SK-N-SH (cell line): ENCODE results near the gene SLC5A3. TPM values are rescaled to one million over a fixed set of nuclear protein-coding genes. Genes with fewer than 3 reads are reported as not detected.

Source experiments
- CTCF ChIA-PET: fragments of 300-600, 350-600 bp; formaldehyde crosslinking; extraction: SDS; loops from one replicate; lab custom pipeline; 2021; lab: Yijun Ruan, JAX
- POLR2A ChIA-PET: fragments of 350-600 bp; sonication (Branson Sonifier 250); formaldehyde crosslinking; extraction: SDS; loops from one replicate; lab custom pipeline; 2020; ENCODE audit warnings: antibody characterized with exemption, inconsistent platforms; lab: Yijun Ruan, JAX
- DNase-seq: peaks from one replicate; pipeline ENCODE4 v3.0.0; 2012
- H2AFZ ChIP-seq: fragments of 200-600 bp; sonication (generic); 2 replicates; pipeline ENCODE4 v1.8.1; 2016; ENCODE audit warnings: antibody characterized with exemption, mild to moderate bottlenecking, low read depth
- H3F3A ChIP-seq: fragments of 200-600 bp; sonication (generic); replicated peaks from 2 replicates; pipeline ENCODE3; 2016; ENCODE audit warnings: antibody characterized with exemption, mild to moderate bottlenecking; ENCODE audit not compliant: insufficient read depth
- H3K27ac ChIP-seq, 2 experiments: fragments of 200-500 bp in 1 of 2; fragments of 200-600 bp in 1 of 2; sonication (Bioruptor generic) in 1 of 2; sonication (generic), shearing (Covaris generic) in 1 of 2; 2 replicates each; pipeline versions ENCODE4 v1.5.1 to v1.6.1; 2014 to 2016; ENCODE audit warnings: low read depth in 2 of 2, inconsistent platforms in 1 of 2, low read length in 1 of 2, mild to moderate bottlenecking in 1 of 2, mixed read lengths in 1 of 2
- H3K27me3 ChIP-seq: fragments of 200-600 bp; sonication (generic), shearing (Covaris generic); 2 replicates; pipeline ENCODE4 v1.6.1; 2016; ENCODE audit warnings: mixed run types; ENCODE audit not compliant: insufficient read depth
- H3K36me3 ChIP-seq, 2 experiments: fragments of 200-500 bp in 1 of 2; fragments of 200-600 bp in 1 of 2; sonication (Bioruptor generic) in 1 of 2; sonication (generic) in 1 of 2; replicated peaks in 1 of 2; 2 replicates each; pipeline versions ENCODE3 to v1.5.1; 2014 to 2016; ENCODE audit warnings: low read length in 1 of 2, mild to moderate bottlenecking in 1 of 2; ENCODE audit not compliant: insufficient read depth in 2 of 2, control insufficient read depth in 1 of 2
- H3K4me1 ChIP-seq, 2 experiments: fragments of 200-500 bp in 1 of 2; fragments of 200-600 bp in 1 of 2; sonication (Bioruptor generic) in 1 of 2; sonication (generic), shearing (Covaris generic) in 1 of 2; 2 replicates each; pipeline versions ENCODE4 v1.5.1 to v1.6.1; 2014 to 2016; ENCODE audit warnings: low read depth in 1 of 2, low read length in 1 of 2, mixed run types in 1 of 2; ENCODE audit not compliant: insufficient read depth in 2 of 2, control insufficient read depth in 1 of 2
- H3K4me2 ChIP-seq: fragments of 200-600 bp; sonication (generic), shearing (Covaris generic); 2 replicates; pipeline ENCODE4 v1.6.1; 2017; ENCODE audit warnings: mixed run types
- H3K4me3 ChIP-seq, 2 experiments: fragments of 200-500 bp in 1 of 2; fragments of 200-600 bp in 1 of 2; sonication (Bioruptor generic) in 1 of 2; sonication (generic), shearing (Covaris generic) in 1 of 2; 2 replicates each; pipeline versions ENCODE4 v1.5.1 to v1.8.1; 2014 to 2016; ENCODE audit warnings: low read depth in 2 of 2, inconsistent platforms in 1 of 2, low read length in 1 of 2, mild to moderate bottlenecking in 1 of 2, mixed read lengths in 1 of 2, moderate library complexity in 1 of 2
- H3K79me2 ChIP-seq: fragments of 200-600 bp; sonication (generic); 2 replicates; pipeline ENCODE4 v1.8.1; 2017; ENCODE audit warnings: mild to moderate bottlenecking; ENCODE audit not compliant: insufficient read depth
- H3K9ac ChIP-seq: fragments of 200-600 bp; sonication (generic); 2 replicates; pipeline ENCODE4 v1.6.1; 2017; ENCODE audit warnings: mixed run types
- H3K9me2 ChIP-seq: fragments of 200-600 bp; sonication (generic); 2 replicates; pipeline ENCODE4 v1.6.1; 2017; ENCODE audit warnings: mixed run types
- H3K9me3 ChIP-seq: fragments of 200-600 bp; sonication (generic); 2 replicates; pipeline ENCODE4 v1.6.1; 2017; ENCODE audit warnings: mixed run types, mild to moderate bottlenecking, moderate library complexity
- H4K20me1 ChIP-seq: fragments of 200-600 bp; sonication (generic); 2 replicates; pipeline ENCODE4 v1.6.1; 2017; ENCODE audit warnings: mild to moderate bottlenecking, mixed run types; ENCODE audit not compliant: insufficient read depth
- CHD2 ChIP-seq: fragments of 150-350 bp; IDR thresholded peaks from 2 replicates; pipeline ENCODE4 v1.6.1; 2018; ENCODE audit warnings: low read length; ENCODE audit not compliant: partially characterized antibody
- CTCF ChIP-seq: fragments of 200-600 bp; sonication (generic); IDR thresholded peaks from 2 replicates; pipeline ENCODE4 v1.6.1; 2017; ENCODE audit warnings: antibody characterized with exemption, mild to moderate bottlenecking, moderate library complexity
- MEF2A ChIP-seq: IDR thresholded peaks from 2 replicates; pipeline ENCODE4 v1.4.0; 2012; ENCODE audit warnings: low read depth, borderline replicate concordance
- RCOR1 ChIP-seq: fragments of 150-350 bp; IDR thresholded peaks from 2 replicates; pipeline ENCODE4 v1.6.1; 2017; ENCODE audit warnings: antibody characterized with exemption, low read length
- REST ChIP-seq: IDR thresholded peaks from 2 replicates; pipeline ENCODE4 v1.6.1; 2012; ENCODE audit warnings: mild to moderate bottlenecking, low read depth, low read length, moderate library complexity
- TEAD4 ChIP-seq: IDR thresholded peaks from 2 replicates; pipeline ENCODE4 v1.4.0; 2012; ENCODE audit warnings: mild to moderate bottlenecking, borderline replicate concordance; ENCODE audit not compliant: insufficient read depth
- USF1 ChIP-seq: IDR thresholded peaks from 2 replicates; pipeline ENCODE4 v1.4.0; 2012; ENCODE audit warnings: low read depth, borderline replicate concordance
- WGBS: methylation state at CpG from one replicate; pipeline ENCODE4 v1.1.6; 2017; ENCODE audit warnings: low lambda C conversion rate; 5-methylcytosine and 5-hydroxymethylcytosine counted together
- polyA plus RNA-seq, 3 experiments: library from polyadenylated mRNA; depleted of rRNA; stranded (reverse); fragments of >200 nt; gene quantifications; 2 replicates each; pipeline ENCODE4 v1.2.3, GENCODE V29; 2012

The SLC5A3 gene
- polyA plus RNA-seq, 1 of the 3 experiments (the other 2 are of a cell fraction): 3.0 TPM

GRCh38 chr21:34091607-34092006 is 18.2 kb downstream of the SLC5A3 start (continued):
- TF ChIP-seq USF1 (no peak), CTCF (peak; percentile 58), CHD2 (no peak), MEF2A (no peak)

- no peak overlapping the region for H3K9ac ChIP-seq
- peaks cover 26% of the 10 kb centered on the region in 2 experiments for H3K36me3 ChIP-seq
- ChIA-PET CTCF (interaction anchor here (0.6 to 5.1 kb wide), 15 partner anchors 9 to 258 kb away, joined by 3 to 43 read pairs (median 5); partner anchors contain the start of genes MRPS6 and SLC5A3), POLR2A (no interaction called here)
- no peak overlapping the region for H2AFZ ChIP-seq
- peaks cover 0 to 3% of the 10 kb centered on the region in 2 experiments; a peak in 3 of 4 replicates for H3K4me1 ChIP-seq
- 66% methylated on average over 6 of the region's 6 CpGs for WGBS
- no peaks in the 10 kb centered on the region for H3K9me3 ChIP-seq
- TF ChIP-seq CTCF (no peak), RCOR1 (no peak), TEAD4 (no peak), REST (peak; percentile 51; the same call in 1 of the 2 replicates)
- no peak overlapping the region for H3K4me2 ChIP-seq
- H3K27ac ChIP-seq: no peak overlapping the region
- no peaks in the 10 kb centered on the region for H3K9me2 ChIP-seq
- H3K4me3 ChIP-seq: no peak overlapping the region
- H3K27me3 ChIP-seq: no peaks in the 10 kb centered on the region
- H3F3A ChIP-seq: peaks cover 3% of the 10 kb centered on the region
- H4K20me1 ChIP-seq: peaks cover 52% of the 10 kb centered on the region
- DNase-seq: no peak
- H3K79me2 ChIP-seq: peaks cover 89% of the 10 kb centered on the region
These were observed 19.0 kb downstream of the SLC5A3 start for GRCh38 chr21:34092262-34092921.
